Left renal cortex interstitium (tissue), 4 donors: ENCODE data around the gene GHITM. TPM values are rescaled to one million over a fixed set of nuclear protein-coding genes. Genes with fewer than 3 reads are reported as not detected.
"Not testable (repeated sequence)": the region's sequence is repeated elsewhere in the genome, so short reads cannot be mapped to it uniquely, and the experiment has no call there.

Experiments used
- DNase-seq, 4 donors: peaks; one replicate each; pipeline ENCODE4 v3.0.0-alpha.2; 2013; ENCODE audit warnings: low read depth in 4 of 4, low spot score in 2 of 4, missing footprints in 1 of 4
- polyA plus RNA-seq, 4 donors: library from polyadenylated mRNA; unstranded; fragments of 120-200 nt; gene quantifications; one replicate each; pipeline ENCODE4 v1.2.1, GENCODE V29; 2013; ENCODE audit not compliant: insufficient read length in 4 of 4

The GHITM gene
- polyA plus RNA-seq, 4 donors: 147 to 199 (median 171) TPM

DNA sequence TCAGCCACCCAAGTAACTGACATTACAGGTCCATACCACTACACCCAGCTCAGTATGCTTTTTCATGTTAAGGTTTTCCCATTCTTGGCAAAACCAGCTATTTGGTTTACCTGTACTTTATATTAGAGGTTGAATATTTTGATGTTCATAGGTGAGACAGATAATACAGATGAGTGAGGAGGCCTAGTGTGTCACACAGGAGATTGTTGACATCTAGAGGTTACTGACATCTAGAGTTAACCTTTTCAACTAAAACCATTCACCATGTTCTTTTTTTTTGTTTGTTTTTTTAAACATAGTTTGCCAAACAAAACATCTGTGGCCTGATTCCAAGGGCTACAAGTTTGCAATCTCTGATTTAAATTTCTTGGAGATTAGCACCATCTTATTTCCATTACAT is 8.0 kb downstream of the GHITM start:
- DNase-seq: no peak

DNA sequence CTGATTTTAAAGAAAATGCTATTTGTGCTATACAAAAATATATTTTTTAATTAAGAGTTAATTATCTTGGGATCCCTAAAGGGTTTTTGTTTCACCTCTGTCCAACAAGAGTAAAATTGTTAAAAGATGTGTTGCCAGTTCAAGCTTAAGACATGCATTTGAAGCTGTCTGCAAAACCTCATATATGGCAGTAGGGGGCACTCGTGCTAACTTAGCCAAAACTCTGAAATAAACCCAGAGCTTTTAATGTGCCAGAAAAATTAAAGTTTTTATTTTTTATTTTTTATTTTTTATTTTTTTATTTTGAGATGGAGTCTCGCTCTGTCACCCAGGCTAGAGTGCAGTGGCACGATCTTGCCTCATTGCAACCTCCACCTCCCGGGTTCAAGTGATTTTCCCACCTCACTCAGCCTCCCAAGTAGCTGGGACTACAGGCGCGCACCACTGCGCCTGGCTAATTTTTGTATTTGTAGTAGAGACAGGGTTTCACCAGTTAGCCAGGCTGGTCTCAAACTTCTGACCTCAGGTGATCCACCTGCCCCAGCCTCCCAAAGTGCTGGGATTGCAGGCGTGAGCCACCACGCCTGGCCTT is 8.8 kb downstream of the GHITM start:
- not testable (repeated sequence) for DNase-seq

DNA sequence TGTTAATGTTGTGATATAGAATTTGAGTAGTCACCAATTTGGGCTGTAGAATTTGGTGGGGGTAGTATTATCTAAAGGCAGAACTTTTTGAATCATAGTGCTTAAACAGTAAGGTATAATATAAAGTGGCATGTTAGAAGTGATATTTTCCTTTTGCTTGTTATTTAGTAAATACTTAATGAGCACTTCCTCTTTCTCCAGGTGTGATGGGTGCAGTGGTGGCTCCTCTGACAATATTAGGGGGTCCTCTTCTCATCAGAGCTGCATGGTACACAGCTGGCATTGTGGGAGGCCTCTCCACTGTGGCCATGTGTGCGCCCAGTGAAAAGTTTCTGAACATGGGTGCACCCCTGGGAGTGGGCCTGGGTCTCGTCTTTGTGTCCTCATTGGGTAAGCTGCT is 10.5 kb downstream of the GHITM start:
- DNase-seq: no peak

DNA sequence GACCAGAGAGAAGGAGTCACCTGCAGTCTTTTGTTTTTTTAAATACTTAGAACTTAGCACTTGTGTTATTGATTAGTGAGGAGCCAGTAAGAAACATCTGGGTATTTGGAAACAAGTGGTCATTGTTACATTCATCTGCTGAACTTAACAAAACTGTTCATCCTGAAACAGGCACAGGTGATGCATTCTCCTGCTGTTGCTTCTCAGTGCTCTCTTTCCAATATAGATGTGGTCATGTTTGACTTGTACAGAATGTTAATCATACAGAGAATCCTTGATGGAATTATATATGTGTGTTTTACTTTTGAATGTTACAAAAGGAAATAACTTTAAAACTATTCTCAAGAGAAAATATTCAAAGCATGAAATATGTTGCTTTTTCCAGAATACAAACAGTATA is 13.5 kb downstream of the GHITM start:
- DNase-seq: no peak

DNA sequence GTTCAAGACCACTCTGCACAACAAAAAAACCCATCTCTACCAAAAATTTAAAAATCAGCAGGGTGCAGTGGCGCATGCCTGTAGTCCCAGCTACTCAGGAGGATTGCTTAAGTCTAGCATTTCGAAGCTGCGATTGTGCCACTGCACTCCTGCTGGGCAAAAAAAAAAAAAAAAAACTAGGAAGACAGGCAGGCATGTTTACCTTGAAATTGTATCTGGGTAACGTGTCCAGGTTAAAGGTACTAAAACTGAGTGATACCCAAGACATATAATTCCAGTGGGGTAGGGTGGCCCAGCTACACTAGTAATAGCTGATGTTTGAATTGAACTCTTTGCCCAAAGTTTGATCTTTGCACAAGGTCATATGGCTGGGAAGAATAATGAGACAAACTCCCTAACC is 16.2 kb downstream of the GHITM start:
- DNase-seq: no peak

DNA sequence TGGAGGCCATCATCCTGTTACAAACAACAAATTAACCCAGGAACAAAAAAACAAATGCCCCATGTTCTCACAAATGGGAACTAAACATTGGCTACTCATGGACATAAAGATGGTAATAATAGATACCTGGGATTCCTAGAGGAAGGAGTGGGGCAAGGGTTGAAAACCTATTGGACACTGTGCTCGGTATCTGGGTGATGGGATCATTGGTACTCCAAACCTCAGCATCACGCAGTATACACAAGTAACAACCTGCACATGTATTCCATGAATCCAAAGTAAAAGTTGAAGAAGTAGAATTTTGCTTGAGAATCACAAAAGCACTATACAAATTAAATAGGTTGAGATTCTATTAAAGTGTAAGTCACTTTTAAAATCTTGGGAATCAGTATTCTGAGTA is 16.7 kb downstream of the GHITM start:
- no peak for DNase-seq

DNA sequence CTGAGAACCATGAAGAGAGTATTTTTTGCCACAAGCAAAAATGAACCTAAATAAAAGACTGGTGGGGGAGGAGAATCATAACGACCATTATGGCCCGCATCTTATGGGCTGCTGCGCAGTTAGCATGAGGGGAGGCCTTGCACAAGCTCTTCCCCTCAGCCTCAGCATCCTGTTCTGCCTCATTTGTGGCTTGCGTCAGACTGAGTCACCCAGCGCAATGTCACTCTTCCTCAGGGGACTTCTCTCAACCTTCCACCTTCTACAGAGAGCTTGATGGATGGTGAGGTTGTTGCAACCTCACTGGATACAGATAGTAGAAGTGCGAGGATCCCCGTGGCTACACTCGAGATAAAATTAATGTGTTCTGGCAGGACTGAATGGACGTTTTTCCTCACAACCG is 17.5 kb downstream of the GHITM start:
- no peak for DNase-seq

DNA sequence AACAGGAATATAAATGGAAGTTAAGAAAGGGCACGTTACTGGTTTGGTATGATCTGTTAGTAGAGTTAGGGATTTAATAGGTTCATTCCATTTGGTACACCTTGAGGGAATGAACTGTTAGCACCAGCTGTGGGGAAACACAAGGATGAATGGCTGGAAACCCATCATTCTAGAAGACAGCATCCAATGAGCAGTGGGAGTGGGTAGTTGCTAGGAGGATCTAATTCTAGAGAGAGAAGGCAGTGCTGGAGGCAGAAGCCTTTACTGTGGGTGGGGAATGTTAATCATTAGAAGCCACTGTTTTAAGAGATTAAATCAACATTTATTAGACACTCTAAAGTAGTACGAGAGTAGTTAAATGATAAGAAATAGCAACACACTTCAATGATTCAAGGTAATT is 18.8 kb downstream of the GHITM start:
- DNase-seq: no peak

DNA sequence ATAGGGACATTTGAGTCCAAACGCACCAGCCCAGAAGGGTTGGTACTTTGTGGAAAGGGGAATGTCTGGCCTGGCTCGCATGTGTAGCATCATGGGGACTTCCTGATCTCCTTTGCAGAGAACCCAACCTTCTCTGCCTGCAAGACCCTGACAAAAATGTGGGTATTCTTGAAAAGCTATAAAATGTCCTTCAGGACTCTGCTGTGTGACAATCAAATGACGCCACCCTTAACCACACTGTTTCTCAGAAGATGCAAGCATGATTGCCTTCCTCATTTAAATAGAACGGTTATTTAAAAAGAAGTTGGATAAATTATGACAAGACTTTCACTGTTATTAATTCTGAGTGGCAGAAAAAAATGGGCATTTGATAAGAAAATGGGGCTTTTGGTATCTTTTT is 19.2 kb downstream of the GHITM start:
- no peak for DNase-seq

DNA sequence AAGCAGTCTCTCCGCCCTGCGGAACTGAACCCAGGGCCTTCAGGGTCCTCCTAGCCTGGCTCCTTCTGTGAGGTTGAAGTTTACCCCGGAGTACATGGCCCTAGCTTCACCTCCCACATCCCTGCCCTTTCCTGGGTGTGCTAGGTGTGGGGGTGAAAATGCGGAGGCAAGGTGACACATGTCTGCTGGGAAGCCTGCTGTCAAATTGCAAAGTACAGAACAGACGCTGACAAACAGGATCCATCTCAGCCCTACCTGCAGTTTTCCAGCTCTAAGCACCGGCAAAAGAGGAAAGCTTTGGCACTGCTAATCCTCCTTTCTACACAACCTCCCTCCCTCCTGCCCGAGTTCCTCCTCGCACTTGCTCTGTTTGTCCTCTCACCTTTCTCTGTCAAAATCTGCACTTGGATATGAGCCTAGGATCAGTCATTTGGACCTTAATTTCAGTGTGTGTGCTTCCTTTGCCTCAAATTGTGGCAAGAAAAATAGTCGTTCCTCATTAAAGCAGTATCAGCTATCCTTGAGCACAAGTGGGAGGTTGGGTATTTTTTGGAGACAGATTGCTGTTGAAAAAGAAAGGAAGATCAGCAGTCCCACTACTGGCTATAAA is 19.9 kb downstream of the GHITM start:
- no peak for DNase-seq

DNA sequence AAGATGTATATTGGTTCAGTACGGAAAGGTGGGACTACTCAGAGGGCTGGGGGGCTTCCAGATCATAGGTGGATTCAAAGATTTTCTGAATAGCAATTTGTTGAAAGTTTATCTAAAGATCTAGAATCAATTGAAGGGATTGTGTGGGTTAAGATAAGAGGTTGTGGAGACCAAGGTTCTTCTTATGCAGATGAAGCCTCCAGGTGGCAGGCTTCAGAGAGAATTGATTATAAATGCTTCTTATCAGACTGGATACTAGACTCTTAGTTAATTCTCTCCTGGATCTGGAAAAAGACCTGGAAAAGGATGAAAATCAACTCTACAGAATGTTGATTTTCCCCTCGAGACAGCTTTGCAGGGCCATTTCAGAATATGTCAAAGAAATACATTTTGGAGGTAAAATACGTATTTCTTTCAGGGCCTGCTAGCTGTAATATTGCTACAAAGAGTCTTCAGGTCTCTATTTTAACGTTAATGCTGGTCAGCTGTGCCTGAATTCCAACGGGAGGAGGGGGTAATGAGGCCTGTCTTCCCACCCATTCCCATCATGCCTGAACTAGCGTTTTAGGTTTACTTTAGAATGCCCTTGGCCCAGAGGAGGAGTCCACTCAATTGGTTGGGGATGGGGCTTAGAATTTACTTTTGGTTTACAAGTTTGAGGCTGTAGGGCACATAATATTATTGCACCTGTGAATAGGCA is 21.5 kb downstream of the GHITM start:
- DNase-seq: no peak

DNA sequence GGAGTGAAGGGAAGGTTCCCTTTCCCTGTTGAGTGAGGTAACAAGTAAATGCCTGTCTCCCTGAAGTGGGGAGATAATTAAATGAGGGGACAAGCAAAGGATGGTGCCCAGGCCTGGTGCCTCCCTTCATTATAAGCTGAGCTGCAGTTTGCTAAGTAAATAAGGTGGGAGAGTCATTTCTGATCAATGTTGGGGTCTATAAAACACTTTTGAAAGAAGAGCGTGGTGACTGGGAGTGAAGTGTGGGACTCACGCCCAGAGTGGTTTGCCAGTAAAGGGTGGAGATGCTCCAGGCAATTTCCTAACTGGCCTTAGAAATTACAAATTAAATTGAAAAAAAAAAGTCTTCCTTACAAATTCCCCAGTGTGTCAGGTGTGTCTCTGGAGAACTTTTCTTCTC is 24.7 kb downstream of the GHITM start:
- DNase-seq: no peak

DNA sequence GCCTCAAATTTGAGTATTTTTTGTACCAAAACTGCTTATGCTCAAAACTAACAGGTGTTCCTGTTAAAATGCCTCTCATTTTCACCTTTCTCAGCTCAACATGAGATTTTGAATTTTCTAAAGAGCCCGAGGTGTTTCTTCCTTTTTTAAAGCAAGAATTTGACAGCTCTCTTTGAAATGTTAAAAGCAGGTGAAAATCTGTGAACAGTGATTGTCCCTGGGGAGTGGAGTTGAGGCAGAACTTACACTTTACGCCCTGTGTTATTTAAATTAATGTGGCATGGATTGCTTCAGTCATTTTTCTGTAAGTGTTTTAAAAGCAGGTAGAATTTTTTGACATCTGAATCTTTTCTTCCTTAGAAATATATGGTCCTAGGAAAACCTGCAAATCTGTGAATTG is 25.1 kb downstream of the GHITM start:
- DNase-seq: no peak

DNA sequence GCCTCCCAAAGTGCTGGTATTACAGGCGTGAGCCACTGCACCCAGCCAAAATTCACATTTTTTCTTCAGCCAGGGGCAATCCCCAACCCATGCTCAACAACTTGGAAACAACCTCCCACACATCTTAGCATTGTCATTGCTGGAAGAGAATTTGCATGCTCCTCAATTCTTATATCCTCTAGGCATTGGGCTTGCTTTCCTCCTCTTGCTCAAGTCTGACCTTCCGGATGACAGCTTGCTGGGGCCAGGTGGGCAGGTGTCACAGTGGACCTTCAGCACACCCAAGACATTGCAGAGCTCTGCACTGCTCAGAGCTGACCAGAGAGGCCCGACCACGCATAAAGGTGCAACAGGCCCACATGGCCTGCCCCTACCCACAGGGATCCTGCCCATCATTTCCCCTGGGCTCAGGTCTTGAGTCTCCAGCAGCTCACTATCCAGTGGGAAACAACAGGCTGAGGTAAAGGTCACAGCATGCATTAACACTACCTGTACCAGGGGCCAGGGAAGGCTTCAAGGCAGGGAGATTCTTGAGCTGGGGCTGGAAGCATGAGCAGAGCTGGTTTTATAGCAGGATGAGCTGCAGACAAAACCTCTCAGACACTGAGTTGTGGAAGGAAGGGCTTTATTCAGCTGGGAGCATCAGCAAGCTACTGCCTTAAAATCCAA is 27.4 kb downstream of the GHITM start:
- DNase-seq: no peak

DNA sequence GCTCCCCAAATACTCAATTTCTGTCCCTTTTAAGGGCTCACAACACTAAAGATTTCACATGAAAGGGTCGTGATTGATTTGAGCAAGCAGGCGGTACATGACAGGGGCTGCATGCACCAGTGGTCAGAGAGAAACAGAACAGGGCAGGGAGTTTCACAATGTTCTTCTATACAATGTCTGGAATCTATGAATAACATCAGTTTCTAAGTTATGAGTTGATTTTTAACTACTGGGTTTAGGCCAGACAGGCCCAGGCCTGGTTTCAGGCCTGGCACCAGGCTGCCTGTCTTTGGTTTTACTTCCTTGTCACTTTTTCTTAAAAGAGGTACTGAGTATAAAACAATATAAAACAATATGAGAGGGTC is 28.0 kb downstream of the GHITM start:
- DNase-seq: not testable (repeated sequence)

DNA sequence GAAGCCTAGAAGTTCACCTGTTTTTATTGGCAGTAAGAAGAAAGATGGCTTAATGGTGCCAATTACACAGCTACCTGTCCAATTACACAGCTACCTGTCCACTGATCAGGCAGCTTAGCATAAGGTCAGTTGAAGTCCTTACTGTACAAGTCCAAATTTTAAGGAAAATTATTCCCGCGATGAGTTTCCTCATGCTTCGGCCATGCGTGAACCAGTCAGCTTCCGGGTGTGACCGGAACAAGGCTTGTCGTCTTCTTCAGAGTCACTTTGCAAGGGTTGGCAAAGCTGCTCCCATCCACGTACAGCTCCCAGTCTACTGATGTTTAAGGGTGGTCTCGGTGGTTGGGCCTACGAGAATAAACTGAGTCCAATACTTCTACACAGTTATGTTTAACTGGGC is 29.1 kb downstream of the GHITM start:
- DNase-seq: not testable (repeated sequence)

DNA sequence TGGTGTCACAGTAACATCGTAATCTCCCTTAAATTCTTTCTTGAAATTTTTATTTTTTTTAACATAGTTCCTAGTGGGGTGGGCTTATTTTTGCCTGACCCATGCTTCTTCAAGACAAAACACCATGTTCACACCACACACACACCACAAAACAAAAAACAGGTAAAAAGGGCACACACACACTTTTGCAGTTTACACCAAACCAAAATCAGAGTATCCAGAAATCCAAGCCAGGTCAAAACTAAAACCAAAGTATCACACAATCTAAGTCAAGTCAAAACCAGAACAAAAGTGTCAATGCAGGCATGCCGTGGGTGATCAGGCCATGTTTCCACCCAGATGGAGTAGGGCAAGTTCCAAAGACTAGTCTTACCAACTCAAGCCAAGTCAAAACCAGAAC is 31.9 kb downstream of the GHITM start:
- not testable (repeated sequence) for DNase-seq

DNA sequence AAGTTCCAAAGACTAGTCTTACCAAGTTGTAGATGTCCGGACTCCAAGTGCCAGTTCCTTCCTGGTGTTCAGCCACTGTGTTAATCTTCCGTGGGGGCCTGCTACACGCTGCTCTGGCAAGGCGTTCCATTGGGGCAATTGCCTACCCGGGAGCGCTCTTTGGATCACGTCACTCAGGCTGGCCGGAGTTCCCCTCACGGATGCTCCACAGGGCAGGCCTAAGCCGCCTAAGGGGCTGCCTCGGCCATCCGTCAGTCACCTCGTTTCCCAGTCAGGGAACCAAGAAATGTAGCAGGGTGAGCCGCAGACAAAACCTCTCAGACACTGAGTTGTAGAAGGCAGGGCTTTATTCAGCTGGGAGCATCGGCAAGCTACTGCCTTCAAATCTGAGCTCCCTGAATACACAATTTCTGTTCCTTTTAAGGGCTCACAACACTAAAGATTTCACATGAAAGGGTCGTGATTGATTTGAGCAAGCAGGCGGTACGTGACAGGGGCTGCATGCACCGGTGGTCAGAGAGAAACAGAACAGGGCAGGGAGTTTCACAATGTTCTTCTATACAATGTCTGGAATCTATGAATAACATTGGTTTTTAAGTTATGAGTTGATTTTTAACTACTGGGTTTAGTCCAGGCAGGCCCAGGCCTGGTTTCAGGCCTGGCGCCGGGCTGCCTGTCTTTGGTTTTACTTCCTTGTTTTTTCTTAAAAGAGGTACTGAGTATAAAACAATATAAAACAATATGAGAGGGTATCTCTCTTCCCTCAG is 32.6 kb downstream of the GHITM start:
- not testable (repeated sequence) for DNase-seq

DNA sequence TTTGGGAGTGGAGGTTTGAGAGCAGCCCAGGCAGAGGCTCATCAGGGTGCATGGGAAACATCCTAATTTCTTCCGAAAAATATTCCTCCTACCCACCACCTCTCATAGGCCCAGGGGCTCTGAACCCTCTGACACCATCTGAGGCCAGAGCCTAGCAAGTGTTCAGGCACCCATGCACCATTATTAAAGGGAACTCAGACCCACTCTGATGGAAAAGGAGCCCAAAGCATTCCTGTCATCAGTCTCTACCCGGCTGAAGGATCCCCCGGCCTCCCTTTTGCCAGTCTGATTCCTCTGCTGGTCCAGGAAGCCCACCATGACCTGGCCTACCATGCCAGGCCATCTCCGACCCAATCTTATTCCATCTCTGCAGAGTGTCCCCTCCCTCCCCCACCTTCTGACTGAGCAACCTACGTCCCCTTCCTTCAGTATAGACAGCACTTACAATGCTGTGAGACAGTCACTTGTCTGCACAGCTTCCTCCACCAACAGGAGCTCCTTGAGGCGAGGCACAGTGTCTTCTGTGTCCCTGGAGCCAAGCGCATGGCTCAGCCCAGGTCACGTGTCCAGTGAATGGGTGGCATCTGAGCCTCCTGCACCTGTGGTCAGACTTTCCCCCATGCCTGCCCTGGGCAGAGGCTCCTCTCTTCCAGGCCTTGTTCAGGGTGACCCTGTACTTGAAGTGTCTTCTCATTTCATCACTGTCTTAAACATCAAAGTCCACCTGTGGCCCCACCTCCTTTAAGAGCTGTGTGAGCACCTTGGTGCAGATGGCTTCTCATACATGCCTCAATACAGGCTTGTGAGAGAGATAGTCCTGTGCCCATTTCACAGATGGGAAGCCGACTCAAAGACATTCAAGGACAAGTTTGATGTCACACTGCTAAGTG is 33.4 kb downstream of the GHITM start:
- no peak for DNase-seq

DNA sequence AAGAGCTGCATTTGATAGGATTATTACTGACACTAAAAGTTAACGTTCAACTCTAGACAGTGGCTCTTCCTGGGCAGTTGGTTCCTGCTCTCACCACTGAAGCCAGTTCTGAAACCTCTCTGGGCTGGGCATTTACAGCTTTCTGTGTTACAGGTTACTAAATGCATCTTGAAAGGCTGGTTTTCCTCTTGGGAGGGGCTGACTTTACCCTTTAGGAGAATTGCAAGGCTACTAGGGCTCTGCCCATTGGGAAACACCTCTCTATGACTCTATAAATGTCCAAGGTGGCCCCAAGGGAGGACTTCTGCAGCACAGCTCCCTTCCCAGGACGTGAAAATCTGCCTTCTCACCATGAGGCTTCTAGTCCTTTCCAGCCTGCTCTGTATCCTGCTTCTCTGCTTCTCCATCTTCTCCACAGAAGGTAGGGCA is 34.2 kb downstream of the GHITM start, which contains the start of gene GPR15LG:
Gene GPR15LG (plus strand): TSS at position 301 of the 429 bp plus-strand sequence. CDS start 51 bp downstream, at position 352.
- no peak for DNase-seq
